Left ventricle myocardium inferior (tissue), 1 donor: ENCODE results near the gene CD81. TPM values are rescaled to one million over a fixed set of nuclear protein-coding genes. Genes with fewer than 3 reads are reported as not detected.

ENCODE experiments used
- DNase-seq: peaks from one replicate; pipeline ENCODE4 v3.0.0-alpha.2; 2020
- H3K27ac ChIP-seq: fragments of 200-600 bp; replicated peaks from 2 replicates; pipeline ENCODE4 v1.8.0; 2021
- H3K27me3 ChIP-seq: fragments of 200-600 bp; 2 replicates; pipeline ENCODE4 v1.8.0; 2021; ENCODE audit warnings: low read depth
- H3K36me3 ChIP-seq: fragments of 200-600 bp; 2 replicates; pipeline ENCODE4 v1.8.0; 2021
- H3K4me1 ChIP-seq: fragments of 200-600 bp; 2 replicates; pipeline ENCODE4 v1.8.0; 2021
- H3K4me3 ChIP-seq: fragments of 200-600 bp; 2 replicates; pipeline ENCODE4 v1.8.0; 2021; ENCODE audit warnings: mild to moderate bottlenecking, moderate library complexity
- H3K9me3 ChIP-seq: fragments of 200-600 bp; replicated peaks from 2 replicates; pipeline ENCODE4 v1.8.0; 2021
- intact Hi-C: fragments of 100-400 bp; cut with micrococcal nuclease; formaldehyde crosslinking; loops from one replicate; pipeline ENCODE4 v1.11.0; 2022
- total RNA-seq: library from RNA; stranded (reverse); fragmentation: NEBNext Ultra II Directional; extraction: Animal tissue kit (Norgen Biotek cat#: 25700); gene quantifications from one replicate; pipeline ENCODE4 v1.2.1, GENCODE V29; 2021
- TF ChIP-seq, protein P1 (sequence below): fragments of 200-600 bp; IDR thresholded peaks from 2 replicates; pipeline ENCODE4 v1.8.0; 2021; ENCODE audit warnings: antibody characterized with exemption, mild to moderate bottlenecking, borderline replicate concordance
- donor health status: DM: no; HTN: yes; CAD: no; lungs with severe emphysema.

The CD81 gene
- total RNA-seq, 1 donor from 2014 or later: 412 TPM

DNA sequence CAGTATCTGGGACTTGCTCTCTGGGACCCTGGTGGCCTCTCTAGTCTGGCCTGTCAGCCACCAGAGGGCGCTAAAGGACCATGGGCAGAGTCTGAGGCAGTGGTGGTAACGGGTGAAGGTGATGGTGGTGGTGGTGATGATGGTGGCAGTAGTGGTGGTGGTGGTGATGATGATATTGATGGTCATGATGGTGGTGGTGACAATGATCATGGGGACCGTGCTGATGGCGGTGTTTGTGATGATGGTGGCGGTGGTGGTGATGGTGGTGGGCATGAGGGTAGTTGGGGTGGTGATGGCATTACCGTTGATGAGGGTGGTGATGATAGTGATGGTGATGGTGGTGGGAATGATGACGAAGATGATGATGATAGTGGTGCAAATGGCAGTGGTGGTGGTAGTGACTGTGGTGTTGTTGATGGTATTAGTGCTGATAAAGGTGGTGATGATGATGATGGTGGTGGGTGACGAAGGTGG is 51.2 kb downstream of the CD81 start:
- peak; percentile 71 for DNase-seq
- no peak overlapping the region for H3K27ac ChIP-seq
- intact Hi-C loops: loop anchor here (2.0 to 10.0 kb wide), 2 partner anchors 100 to 456 kb away; partner anchors contain the start of gene CDKN1C
- TF ChIP-seq, protein P1, sequence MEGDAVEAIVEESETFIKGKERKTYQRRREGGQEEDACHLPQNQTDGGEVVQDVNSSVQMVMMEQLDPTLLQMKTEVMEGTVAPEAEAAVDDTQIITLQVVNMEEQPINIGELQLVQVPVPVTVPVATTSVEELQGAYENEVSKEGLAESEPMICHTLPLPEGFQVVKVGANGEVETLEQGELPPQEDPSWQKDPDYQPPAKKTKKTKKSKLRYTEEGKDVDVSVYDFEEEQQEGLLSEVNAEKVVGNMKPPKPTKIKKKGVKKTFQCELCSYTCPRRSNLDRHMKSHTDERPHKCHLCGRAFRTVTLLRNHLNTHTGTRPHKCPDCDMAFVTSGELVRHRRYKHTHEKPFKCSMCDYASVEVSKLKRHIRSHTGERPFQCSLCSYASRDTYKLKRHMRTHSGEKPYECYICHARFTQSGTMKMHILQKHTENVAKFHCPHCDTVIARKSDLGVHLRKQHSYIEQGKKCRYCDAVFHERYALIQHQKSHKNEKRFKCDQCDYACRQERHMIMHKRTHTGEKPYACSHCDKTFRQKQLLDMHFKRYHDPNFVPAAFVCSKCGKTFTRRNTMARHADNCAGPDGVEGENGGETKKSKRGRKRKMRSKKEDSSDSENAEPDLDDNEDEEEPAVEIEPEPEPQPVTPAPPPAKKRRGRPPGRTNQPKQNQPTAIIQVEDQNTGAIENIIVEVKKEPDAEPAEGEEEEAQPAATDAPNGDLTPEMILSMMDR: peak; percentile 87
- H3K27me3 ChIP-seq: peaks cover 13% of the 10 kb centered on the region
- H3K4me1 ChIP-seq: no peaks in the 10 kb centered on the region
- H3K36me3 ChIP-seq: no peaks in the 10 kb centered on the region
- no peak overlapping the region for H3K4me3 ChIP-seq
- H3K9me3 ChIP-seq: no peaks in the 10 kb centered on the region

- Histone ChIP-seq H3K27ac (no peak overlapping the region), H3K27me3 (peaks cover 6% of the 10 kb centered on the region), H3K4me1 (no peaks in the 10 kb centered on the region), H3K9me3 (no peaks in the 10 kb centered on the region), H3K4me3 (no peak overlapping the region), H3K36me3 (no peaks in the 10 kb centered on the region)
- TF ChIP-seq, protein P1: no peak
- peak; percentile 5 for DNase-seq
- intact Hi-C loops: no loop called here
Measured at GRCh38 chr11:2431395-2431794, 54.3 kb downstream of the CD81 start.

DNA sequence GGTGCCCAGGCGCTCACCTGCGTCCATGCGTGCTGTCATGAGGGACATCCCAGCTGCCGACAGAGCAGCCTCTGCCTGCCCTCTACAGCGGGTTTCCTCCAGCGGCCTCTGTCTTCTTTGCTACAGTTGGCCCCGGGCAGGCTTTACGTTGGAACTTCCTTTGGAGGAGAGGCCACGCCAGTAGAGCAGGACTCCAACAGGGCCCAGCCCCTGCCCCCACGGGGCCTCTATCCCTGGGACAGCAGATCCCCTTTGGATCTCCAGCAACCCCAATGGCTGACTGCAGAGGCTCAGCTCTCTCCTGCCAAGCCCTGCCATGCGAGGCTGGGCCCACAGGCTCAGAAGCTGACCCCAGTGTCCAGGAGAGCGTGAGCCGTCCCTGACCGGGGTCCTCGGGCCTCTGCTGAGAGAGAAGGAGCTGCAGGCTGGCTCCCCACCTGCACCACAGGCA is 55.1 kb downstream of the CD81 start:
- H3K4me3 ChIP-seq: no peak overlapping the region
- DNase-seq: peak; percentile 11
- no peak overlapping the region for H3K27ac ChIP-seq
- intact Hi-C loops: no loop called here
- H3K27me3 ChIP-seq: peaks cover 14% of the 10 kb centered on the region
- H3K9me3 ChIP-seq: no peaks in the 10 kb centered on the region
- H3K36me3 ChIP-seq: no peaks in the 10 kb centered on the region
- H3K4me1 ChIP-seq: no peaks in the 10 kb centered on the region
- TF ChIP-seq, protein P1: no peak

GRCh38 chr11:2432628-2433071 is 55.5 kb downstream of the CD81 start:
- peak; percentile 6 for DNase-seq
- no peak overlapping the region for H3K27ac ChIP-seq
- H3K27me3 ChIP-seq: peaks cover 14% of the 10 kb centered on the region
- TF ChIP-seq, protein P1: no peak
- no peak overlapping the region for H3K4me3 ChIP-seq
- H3K4me1 ChIP-seq: no peaks in the 10 kb centered on the region
- no peaks in the 10 kb centered on the region for H3K9me3 ChIP-seq
- no peaks in the 10 kb centered on the region for H3K36me3 ChIP-seq
- intact Hi-C loops: no loop called here

DNA sequence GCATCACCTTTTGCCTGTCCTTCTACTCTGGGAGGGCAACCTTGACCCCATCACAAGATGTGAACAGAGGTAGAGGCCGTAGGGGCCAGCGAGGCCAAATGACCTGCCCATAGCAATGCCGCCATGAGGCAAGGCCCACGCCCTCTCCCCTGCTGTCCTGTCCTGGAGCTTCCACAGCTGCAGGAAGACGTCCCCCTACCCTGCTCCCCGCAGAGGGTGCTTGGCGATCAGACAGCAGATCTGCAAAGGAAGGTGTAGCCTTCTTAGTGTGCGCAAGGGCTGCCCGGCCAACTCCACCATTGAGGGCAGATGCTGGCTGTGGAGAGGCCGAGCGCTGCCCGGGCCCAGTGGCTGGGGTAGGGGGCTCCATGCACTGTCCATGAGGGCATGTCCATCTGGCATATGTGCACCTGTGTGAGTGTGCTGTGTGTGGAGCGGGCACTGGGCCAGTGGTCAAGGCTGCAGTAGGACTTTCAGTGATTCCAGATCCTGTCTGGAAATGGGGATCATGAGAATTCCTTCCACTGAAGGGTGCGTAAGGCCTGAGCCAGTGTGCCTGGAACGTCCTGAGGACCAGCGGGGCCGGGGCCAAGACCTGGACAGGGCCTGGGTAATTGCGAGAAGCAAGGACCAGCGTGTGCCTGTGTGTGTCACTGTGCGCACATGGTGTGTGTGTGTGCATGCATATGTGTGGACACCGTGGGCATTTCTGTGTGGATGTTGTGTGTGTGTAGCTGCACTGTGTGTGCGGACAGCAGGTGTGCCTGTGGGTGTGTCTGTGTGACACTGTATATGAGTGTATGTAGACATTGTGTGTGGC is 56.2 kb downstream of the CD81 start:
- H3K4me1 ChIP-seq: no peaks in the 10 kb centered on the region
- H3K36me3 ChIP-seq: no peaks in the 10 kb centered on the region
- TF ChIP-seq, protein P1: no peak
- no peak overlapping the region for H3K4me3 ChIP-seq
- peak; percentile 11 for DNase-seq
- no peak overlapping the region for H3K27ac ChIP-seq
- intact Hi-C loops: no loop called here
- H3K27me3 ChIP-seq: peaks cover 14% of the 10 kb centered on the region
- H3K9me3 ChIP-seq: no peaks in the 10 kb centered on the region
